HPDE6-E6E7 (cell line): ENCODE data around the gene ERG28.
"Not testable (repeated sequence)": the region's sequence is repeated elsewhere in the genome, so short reads cannot be mapped to it uniquely, and the experiment has no call there.

Experiments used
- DNase-seq: peaks from one replicate; pipeline ENCODE4 v3.0.0; 2011; ENCODE audit warnings: missing footprints; ENCODE audit errors: extremely low spot score

ERG28 gene

DNA sequence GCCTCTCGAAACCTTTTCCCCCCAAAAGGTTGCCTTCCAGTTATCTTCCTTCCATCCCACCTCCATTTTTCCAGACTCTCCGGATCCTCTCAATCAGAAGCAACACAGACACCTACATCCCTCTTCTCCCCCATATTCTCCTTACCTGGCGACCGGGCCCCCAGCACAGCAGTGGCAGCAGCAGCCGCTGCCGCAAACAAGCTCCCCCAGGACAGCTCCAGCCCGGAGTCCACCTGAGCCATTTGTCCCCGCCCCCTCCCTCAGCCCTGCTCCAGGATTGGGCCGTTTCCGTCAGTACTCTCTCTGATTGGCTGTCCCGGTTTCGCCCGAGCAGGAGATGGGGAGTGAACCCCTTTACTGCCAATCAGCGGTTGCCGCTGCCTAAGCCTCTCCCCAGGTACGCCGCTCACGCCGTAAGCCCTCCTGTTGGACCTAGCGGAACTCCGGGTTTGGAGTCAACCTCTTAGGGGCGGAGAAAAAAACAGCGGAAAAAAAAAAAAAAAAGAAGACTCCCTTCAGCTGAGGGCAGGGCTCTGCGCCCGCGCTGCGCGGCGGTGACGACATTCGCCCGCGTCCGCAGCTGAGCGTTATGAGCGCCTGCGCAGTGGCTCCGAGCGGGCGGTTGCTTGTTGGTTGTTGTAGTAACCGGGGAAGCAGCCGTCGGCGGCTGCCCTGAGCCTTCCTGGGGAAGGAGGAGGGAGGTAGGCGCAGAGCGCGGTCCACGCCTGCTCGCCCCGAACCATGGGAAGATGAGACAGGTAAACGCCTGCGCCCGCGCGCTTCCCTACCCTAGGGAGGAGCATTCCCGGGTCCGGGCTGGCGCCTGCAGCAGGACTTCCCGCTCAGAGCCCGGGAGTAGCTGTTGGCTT, at the start of gene ERG28, which contains the start of gene TTLL5:
TSS of gene ERG28 (minus strand) at position 247 of the 869 bp plus-strand sequence. CDS start 3,374 bp downstream, outside the sequence.
TSS of gene TTLL5 (plus strand) at position 617 of the 869 bp plus-strand sequence. CDS start 1,904 bp downstream, outside the sequence.
- DNase-seq: peak; percentile 100

DNA sequence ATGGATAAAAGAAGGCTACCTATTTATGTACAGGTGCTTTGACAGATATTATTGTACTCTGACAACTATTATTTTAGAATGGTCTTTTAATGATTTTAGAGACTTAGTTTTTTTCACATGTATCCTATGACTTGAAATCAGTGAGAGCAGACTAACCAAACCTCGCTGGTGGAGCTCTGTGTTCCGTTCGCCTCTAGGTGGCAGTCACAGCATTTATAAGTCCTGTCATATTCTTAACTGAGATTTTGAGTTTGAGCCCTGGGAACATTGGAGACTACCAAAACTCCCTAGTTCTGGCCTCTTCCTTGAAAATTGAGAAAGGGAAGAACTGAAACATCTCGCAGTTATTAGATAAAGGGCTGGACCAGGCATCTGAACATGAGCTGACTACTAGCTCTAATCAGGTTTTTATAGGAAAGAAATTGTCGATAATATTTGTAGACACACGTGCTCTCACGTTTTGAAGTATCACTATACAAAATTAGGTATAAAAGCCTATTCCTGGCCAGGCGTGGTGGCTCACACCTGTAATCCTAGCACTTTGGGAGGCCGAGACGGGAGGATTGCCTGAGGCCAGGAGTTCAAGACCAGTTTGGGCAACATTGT, 48.6 kb upstream of the ERG28 start:
- DNase-seq: peak; percentile 73

- no peak for DNase-seq
Observed at GRCh38 chr14:75705014-75705413, 44.3 kb upstream of the ERG28 start.

DNA sequence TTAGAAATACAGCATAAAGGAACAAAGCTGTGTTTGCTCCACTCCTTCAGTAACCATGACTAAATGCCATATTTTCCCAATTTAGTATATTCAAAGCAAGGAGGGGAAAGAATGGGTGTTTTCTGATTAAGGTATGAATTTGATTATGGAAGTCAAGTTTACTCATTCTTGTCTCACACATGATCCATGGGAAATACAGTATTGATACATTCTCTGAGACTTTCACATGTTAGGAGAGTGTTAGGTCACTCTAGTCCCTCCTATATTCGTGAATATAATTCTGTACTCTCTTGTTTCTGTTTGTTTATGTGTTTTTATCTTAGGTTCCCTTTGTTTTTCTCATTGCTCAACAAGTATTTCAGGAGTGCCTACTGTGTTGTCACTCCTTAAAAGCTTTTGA, 42.8 kb upstream of the ERG28 start:
- no peak for DNase-seq

GRCh38 chr14:75702616-75703261, 42.1 kb upstream of the ERG28 start:
- no peak for DNase-seq

- DNase-seq: no peak
Observed at GRCh38 chr14:75702122-75702521, 41.4 kb upstream of the ERG28 start.

DNA sequence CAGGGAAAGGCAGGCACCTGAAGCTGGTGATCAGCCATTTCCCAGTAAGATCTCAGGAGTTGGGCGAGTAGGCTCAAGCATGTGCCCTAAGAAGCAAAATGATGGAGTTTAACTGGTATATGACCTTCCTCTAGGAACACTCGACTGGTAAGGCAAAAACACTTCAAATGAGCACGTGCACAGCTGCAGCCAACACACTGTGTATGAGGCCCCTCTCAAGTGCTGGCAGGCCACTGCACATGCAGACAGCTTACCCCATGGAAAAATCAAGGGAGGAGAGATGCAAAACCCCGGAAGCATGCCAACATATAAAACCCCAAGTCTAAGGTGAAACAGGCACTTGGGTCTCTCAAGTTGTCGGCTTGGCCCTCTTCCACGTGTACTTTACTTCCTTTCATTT, 39.6 kb upstream of the ERG28 start:
- no peak for DNase-seq

- no peak for DNase-seq
Observed at GRCh38 chr14:75699331-75699730, 38.7 kb upstream of the ERG28 start.

DNA sequence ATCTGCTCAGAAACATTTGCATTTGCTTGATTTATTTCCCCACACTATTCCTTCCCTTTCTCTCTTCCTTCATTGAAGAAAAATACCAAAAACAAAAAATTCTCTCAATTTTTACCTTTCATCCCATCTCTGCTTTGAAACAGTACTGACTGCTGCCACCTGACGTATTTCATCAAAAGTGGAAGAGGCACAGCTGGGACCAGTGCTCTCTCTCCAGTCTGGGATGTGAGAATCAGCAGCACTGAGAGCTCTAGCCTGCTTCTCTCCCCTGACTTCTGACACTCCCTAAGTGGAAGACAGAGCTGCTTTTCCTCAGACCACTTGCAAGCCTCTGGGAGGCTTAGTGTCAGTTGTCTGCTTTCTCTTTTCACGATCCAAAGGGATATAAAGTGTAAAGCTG, 37.2 kb upstream of the ERG28 start:
- no peak for DNase-seq

DNA sequence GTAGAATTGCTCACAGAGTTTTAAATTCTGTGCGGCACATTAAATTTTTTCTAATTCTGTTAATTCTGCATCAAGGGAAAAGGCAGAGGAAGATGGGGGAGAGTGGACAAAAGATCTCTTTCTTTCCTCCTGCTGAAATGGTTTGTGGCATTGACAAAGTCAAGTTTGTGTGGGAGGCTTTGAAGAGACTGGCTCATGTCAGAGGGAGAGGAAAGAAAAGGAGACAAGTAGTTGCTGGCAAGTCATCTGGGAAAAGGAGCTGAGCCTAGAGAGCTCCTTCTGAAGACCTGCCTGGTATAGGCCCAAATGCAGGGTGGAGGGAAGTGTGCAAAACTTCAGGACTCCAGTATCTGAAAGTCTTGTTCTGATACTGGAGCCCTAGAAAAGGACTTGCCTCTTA, 36.7 kb upstream of the ERG28 start:
- no peak for DNase-seq

GRCh38 chr14:75695025-75695424, 34.3 kb upstream of the ERG28 start:
- DNase-seq: not testable (repeated sequence)

GRCh38 chr14:75690010-75690409, 29.3 kb upstream of the ERG28 start:
- no peak for DNase-seq

GRCh38 chr14:75689012-75689411, 28.3 kb upstream of the ERG28 start:
- DNase-seq: no peak

DNA sequence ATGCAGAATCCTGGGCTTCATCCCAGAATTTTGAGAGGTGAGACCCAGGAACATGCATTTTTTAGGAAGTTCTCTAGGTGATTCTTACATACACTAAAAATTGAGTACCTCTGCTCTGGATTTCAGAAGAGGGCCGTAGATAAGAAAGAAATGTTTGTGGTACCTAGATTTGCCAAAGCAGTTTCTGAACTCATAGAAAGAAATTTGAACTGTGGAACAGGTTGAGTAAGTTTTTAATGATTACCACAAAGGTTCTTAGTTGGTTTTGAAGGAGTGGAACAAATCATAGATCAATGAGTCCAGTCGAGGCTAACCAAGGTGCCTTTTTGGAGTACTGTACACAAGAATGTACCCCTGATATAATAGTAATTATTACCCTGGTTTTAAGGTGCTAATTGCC, 25.2 kb upstream of the ERG28 start:
- no peak for DNase-seq

DNA sequence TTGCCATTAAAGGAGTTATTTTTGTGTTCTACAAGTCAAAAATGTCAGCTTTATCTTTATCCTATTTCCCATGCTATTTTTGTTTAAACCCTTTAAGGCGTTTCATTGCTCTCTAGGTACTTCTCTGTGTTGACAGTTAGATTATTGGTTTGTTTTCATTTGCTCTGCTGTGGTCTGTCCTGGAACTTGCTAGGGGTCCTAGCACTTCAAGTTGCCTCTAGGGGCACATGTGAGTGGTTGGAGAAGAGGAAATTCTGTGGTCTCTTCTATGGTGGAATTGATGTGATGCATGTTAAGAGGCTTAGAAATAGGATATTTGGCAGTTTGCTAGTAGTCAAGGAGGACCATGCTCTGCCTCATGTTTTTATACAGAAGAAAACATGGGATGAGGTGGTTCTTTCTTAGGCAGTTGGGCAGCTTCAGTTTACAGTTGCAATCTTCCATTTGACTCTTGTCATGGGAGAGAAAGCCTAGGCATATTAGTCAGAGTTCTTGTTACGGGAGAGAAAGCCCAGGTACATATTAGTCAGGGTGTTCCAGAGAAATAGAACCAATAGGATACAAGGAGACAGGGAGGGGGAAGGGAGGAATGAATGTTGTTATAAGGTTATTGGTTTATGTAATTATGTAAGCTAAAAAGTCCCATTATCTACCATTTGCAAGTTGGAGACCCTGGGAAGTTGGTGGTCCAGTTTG, 14.7 kb upstream of the ERG28 start:
- peak; percentile 39 for DNase-seq

DNA sequence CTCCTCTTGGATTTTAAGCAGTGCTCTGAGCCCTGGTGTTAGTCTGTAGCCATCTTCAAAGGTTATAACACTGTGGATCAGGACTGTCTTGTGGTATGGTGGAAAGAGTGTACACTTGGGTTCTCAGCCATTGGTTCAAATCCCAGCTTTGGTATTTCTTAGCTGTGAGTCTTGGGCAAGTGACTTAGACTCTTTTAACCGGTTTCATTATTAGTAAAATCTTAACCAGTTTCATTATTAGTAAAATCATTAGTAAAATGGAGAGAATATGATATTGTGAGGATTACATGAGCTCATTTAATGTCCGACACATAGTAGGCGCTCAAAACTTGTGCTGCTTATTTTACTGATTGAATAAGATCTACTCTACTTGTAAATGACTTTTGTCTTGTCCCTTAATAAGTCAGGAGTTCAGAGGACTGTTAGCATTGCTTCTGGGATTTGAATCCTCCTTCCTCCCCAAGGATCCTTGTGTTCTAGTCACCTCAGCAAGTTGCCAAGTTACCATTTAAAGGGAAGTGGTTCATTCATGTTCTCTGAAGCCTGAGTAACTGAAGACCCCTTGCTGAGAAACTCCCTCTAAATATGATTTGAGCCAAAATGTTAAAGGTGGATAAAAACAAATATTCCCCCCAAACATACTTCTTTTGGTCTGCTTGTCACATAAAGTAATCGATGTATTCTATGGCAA, 12.8 kb upstream of the ERG28 start:
- DNase-seq: no peak

- no peak for DNase-seq
Observed at GRCh38 chr14:75672605-75673192, 12.0 kb upstream of the ERG28 start.

DNA sequence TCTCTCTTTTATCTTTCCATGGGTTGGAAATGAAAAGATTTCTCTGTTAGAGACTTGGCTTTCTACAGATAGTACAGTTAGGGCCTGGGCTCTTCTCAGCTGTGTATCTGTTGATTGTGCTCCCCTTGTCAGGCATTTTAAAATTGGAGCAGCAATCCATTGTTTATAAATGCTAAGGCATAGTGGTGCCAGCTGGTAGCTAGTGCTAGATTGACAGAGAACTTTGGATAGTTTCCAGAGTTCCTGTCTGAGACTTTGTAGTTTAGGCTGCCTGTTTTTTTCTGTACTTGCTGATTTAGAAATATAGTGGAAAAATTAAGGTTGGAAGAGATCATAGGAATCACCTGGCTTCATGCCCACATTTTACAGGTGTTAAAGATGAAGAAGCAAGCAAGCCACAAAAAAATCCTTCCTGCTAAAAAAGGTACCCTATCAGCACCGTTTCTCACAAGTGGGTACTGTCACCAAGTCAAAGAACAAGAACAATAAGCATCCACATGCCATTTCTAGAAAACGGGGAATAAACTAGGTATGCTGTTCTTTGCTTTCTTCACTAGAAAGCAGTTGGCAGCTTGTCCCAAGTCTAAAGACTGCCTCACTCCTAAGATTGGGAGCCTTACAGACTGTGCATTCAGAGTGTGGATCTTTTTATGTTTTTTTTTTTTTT, 6.6 kb upstream of the ERG28 start:
- no peak for DNase-seq

GRCh38 chr14:75662966-75663365, 2.3 kb upstream of the ERG28 start:
- no peak for DNase-seq

- DNase-seq: no peak
Observed at GRCh38 chr14:75661499-75661814, 781 bp upstream of the ERG28 start.

DNA sequence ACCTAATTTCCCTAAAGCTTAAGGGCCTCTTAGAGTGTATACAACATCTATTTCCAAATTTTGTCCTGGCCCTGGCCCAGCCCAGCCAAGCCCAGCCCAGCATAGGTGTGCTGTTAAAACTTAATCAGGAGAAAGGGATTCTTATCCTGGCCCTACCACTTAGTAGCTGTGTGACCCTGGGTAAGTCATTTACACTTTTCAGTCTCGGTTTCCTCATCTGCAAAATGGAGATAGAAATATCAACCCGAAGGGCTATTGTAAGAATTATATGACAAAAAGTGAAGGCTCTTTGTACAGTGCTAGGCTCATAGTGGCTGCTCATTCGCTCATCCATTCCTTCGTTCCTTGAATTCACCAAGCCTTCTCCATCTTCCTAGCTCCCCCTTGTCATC, 442 bp downstream of the ERG28 start:
- DNase-seq: no peak
